Keratinocyte (primary cell): ENCODE data around the gene MTMR10. TPM values are rescaled to one million over a fixed set of nuclear protein-coding genes. Genes with fewer than 3 reads are reported as not detected.

Experiments used
- DNase-seq: peaks from one replicate; pipeline ENCODE4 v3.0.0-alpha.2; 2011; ENCODE audit warnings: low read depth, missing footprints, low spot score
- FAIRE-seq: peaks from 2 replicates; lab custom pipeline; 2011; peaks lifted over from hg19 to GRCh38; lab: Jason Lieb, UNC
- H2AFZ ChIP-seq: 2 replicates; pipeline ENCODE4 v1.6.0; 2012; ENCODE audit warnings: low read length, control low read depth, inconsistent platforms; ENCODE audit not compliant: control insufficient read depth
- H3K27ac ChIP-seq: 2 replicates; pipeline ENCODE4 v1.5.1; 2011; ENCODE audit warnings: low read length; ENCODE audit not compliant: control insufficient read depth, insufficient read depth
- H3K27me3 ChIP-seq: 3 replicates; pipeline ENCODE4 v1.6.0; 2011; ENCODE audit warnings: low read length; ENCODE audit not compliant: control insufficient read depth, insufficient read depth; ENCODE audit errors: extremely low read depth
- H3K36me3 ChIP-seq, 2 experiments: 2 replicates in 1 of 2; 3 replicates in 1 of 2; pipeline ENCODE4 v1.5.1; 2011; ENCODE audit warnings: low read length in 2 of 2, mild to moderate bottlenecking in 1 of 2; ENCODE audit not compliant: control insufficient read depth in 2 of 2, insufficient read depth in 2 of 2; ENCODE audit errors: extremely low read depth in 1 of 2
- H3K4me1 ChIP-seq: 3 replicates; pipeline ENCODE4 v1.5.1; 2011; ENCODE audit warnings: low read length; ENCODE audit not compliant: control insufficient read depth, insufficient read depth; ENCODE audit errors: extremely low read depth
- H3K4me2 ChIP-seq: 3 replicates; pipeline ENCODE4 v1.6.0; 2011; ENCODE audit warnings: low read depth, low read length; ENCODE audit not compliant: control insufficient read depth, insufficient read depth; ENCODE audit errors: extremely low read depth
- H3K4me3 ChIP-seq, 3 experiments: fragments of 200-600 bp in 1 of 3; sonication (generic) in 1 of 3; 2 replicates in 2 of 3; 3 replicates in 1 of 3; pipeline ENCODE4 v1.5.1; 2011 to 2016; ENCODE audit warnings: low read length in 3 of 3, mild to moderate bottlenecking in 3 of 3, control low read depth in 2 of 3, inconsistent platforms in 1 of 3, low read depth in 1 of 3, mixed read lengths in 1 of 3, mixed run types in 1 of 3, moderate library complexity in 1 of 3; ENCODE audit not compliant: control insufficient read depth in 2 of 3, insufficient read depth in 2 of 3; ENCODE audit errors: extremely low read depth in 1 of 3
- H3K79me2 ChIP-seq: 2 replicates; pipeline ENCODE4 v1.6.0; 2012; ENCODE audit warnings: low read length; ENCODE audit not compliant: control insufficient read depth, insufficient read depth
- H3K9ac ChIP-seq: 3 replicates; pipeline ENCODE4 v1.6.0; 2011; ENCODE audit warnings: low read length; ENCODE audit not compliant: control insufficient read depth, insufficient read depth; ENCODE audit errors: extremely low read depth
- H3K9me1 ChIP-seq: 3 replicates; pipeline ENCODE4 v1.6.0; 2011; ENCODE audit warnings: low read length; ENCODE audit not compliant: control insufficient read depth, insufficient read depth; ENCODE audit errors: extremely low read depth
- H3K9me3 ChIP-seq: 2 replicates; pipeline ENCODE4 v1.5.1; 2012; ENCODE audit warnings: low read depth, low read length; ENCODE audit not compliant: control insufficient read depth
- H4K20me1 ChIP-seq: 3 replicates; pipeline ENCODE4 v1.6.0; 2011; ENCODE audit warnings: low read length; ENCODE audit not compliant: control insufficient read depth, insufficient read depth; ENCODE audit errors: extremely low read depth
- EZH2 ChIP-seq: IDR thresholded peaks from one replicate; pipeline ENCODE4 v1.6.1; 2012; ENCODE audit warnings: inconsistent platforms, mild to moderate bottlenecking, low read length, moderate library complexity
- dilution Hi-C: fragments of 300-500 bp; cut with MboI; formaldehyde crosslinking; loops from one replicate; pipeline ENCODE4 v1.7.0; 2020; ENCODE audit warnings: low sequenced_read_pairs; ENCODE audit not compliant: extremely low pct_ligation_motif_present
- polyA plus RNA-seq, 5 experiments: library from polyadenylated mRNA; depleted of rRNA in 3 of 5; stranded (reverse) in 3 of 5; stranded (forward) in 1 of 5; unstranded in 1 of 5; fragments of >200 nt; gene quantifications; 1 replicate in 1 of 5; 2 replicates in 3 of 5; 3 replicates in 1 of 5; pipeline versions ENCODE4 v1.2.1 to v1.2.3, GENCODE V29; 2011 to 2012; ENCODE audit warnings: missing spikeins in 2 of 5, low read depth in 1 of 5, low replicate concordance in 1 of 5
- TF ChIP-seq, protein P1 (sequence below), 3 experiments: IDR thresholded peaks in 1 of 3; conservative IDR thresholded peaks in 1 of 3; optimal IDR thresholded peaks in 1 of 3; 2 replicates in 2 of 3; 3 replicates in 1 of 3; pipeline versions ENCODE3 to v1.5.1; 2011; ENCODE audit warnings: low read length in 3 of 3, mild to moderate bottlenecking in 3 of 3, moderate library complexity in 2 of 3, control low read depth in 1 of 3, inconsistent platforms in 1 of 3; ENCODE audit not compliant: insufficient read depth in 2 of 3; ENCODE audit errors: extremely low read depth in 1 of 3

Gene MTMR10
- polyA plus RNA-seq, 1 donor (not counting 4 experiments of a cell fraction or from before 2014, with no cell fraction given), result 15.5 TPM

DNA sequence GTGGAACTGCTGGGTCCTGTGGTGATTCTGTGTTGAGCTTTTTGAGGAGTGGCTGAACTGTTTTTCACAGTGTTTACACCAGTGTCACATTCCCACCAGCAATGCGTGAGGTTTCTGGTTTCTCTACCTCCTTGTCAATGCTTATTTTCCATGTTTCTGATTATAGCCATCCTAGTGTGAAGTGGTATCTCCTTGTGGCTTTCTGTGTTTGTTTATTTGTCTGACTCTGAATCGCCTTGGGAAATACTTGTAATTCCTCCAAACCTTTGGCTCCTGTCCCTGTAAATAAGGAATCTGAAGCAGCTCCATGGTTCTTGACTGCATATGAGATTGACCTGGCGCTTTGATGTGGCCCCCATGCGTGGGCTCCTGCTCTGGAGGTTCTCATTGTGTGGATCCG lies 67.1 kb downstream of the MTMR10 start:
- Histone ChIP-seq H3K27me3 (no peaks in the 10 kb centered on the region), H3K36me3 (peaks cover 29 to 48% of the 10 kb centered on the region in 2 experiments), H3K4me1 (no peaks in the 10 kb centered on the region), H3K4me3 (no peak overlapping the region), H3K9me3 (no peaks in the 10 kb centered on the region), H3K9ac (no peak overlapping the region), H3K79me2 (no peaks in the 10 kb centered on the region), H3K9me1 (no peaks in the 10 kb centered on the region), H2AFZ (no peak overlapping the region), H4K20me1 (no peaks in the 10 kb centered on the region), H3K4me2 (no peak overlapping the region), H3K27ac (no peak overlapping the region)
- FAIRE-seq, result no peak
- no peak for DNase-seq
- TF ChIP-seq, protein P1, sequence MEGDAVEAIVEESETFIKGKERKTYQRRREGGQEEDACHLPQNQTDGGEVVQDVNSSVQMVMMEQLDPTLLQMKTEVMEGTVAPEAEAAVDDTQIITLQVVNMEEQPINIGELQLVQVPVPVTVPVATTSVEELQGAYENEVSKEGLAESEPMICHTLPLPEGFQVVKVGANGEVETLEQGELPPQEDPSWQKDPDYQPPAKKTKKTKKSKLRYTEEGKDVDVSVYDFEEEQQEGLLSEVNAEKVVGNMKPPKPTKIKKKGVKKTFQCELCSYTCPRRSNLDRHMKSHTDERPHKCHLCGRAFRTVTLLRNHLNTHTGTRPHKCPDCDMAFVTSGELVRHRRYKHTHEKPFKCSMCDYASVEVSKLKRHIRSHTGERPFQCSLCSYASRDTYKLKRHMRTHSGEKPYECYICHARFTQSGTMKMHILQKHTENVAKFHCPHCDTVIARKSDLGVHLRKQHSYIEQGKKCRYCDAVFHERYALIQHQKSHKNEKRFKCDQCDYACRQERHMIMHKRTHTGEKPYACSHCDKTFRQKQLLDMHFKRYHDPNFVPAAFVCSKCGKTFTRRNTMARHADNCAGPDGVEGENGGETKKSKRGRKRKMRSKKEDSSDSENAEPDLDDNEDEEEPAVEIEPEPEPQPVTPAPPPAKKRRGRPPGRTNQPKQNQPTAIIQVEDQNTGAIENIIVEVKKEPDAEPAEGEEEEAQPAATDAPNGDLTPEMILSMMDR (optimal IDR thresholded peaks at IDR 0.05 in 1 of 3, IDR thresholded peaks at IDR 0.05 in 1 of 3, conservative IDR thresholded peaks at IDR 0.05 in 1 of 3; ENCODE audit: extremely low read depth in 1 of 3, insufficient read depth in 2 of 3, low read length in 3 of 3), result no peak
- TF ChIP-seq EZH2, result no peak
- dilution Hi-C loops, result no loop called here

DNA sequence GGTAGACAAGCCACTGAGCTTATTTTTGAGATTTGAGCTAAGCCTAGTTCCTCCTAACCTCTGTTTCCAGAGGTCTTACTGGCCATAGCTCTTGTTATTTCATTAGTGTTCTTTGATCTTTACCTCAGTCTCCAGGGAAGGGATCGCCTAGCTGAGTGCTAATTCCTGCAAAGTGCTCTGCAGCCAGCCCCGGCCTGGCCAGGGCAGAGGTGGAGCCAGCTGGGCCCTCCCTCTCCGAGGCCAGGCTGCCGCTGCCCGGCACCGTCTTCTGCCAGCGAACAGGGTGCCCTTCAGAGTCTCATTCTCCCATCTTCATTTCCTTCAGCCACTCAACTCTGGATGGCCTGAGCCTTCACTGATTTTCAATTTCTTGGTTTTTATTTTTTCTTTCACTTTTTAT lies 68.0 kb downstream of the MTMR10 start:
- Histone ChIP-seq H3K4me2 (no peak overlapping the region), H3K36me3 (peaks cover 26 to 46% of the 10 kb centered on the region in 2 experiments)

More for the DNA sequence above, 68.0 kb downstream of the MTMR10 start:
- H3K4me1 ChIP-seq, result no peaks in the 10 kb centered on the region
- dilution Hi-C loops, result no loop called here
- no peak for TF ChIP-seq EZH2
- TF ChIP-seq, protein P1 (optimal IDR thresholded peaks at IDR 0.05 in 1 of 3, IDR thresholded peaks at IDR 0.05 in 1 of 3, conservative IDR thresholded peaks at IDR 0.05 in 1 of 3; ENCODE audit: extremely low read depth in 1 of 3, insufficient read depth in 2 of 3, low read length in 3 of 3), result no peak
- H3K79me2 ChIP-seq, result no peaks in the 10 kb centered on the region
- no peaks in the 10 kb centered on the region for H3K9me1 ChIP-seq
- H3K9ac ChIP-seq, result no peak overlapping the region
- DNase-seq (no peak), FAIRE-seq (no peak)
- H3K9me3 ChIP-seq, result no peaks in the 10 kb centered on the region
- no peaks in the 10 kb centered on the region for H3K27me3 ChIP-seq
- no peaks in the 10 kb centered on the region for H4K20me1 ChIP-seq
- no peak overlapping the region for H3K27ac ChIP-seq
- no peak overlapping the region for H3K4me3 ChIP-seq
- no peak overlapping the region for H2AFZ ChIP-seq
